CD1c-positive myeloid dendritic cell (primary cell): ENCODE measurements around the gene IFT122.

Source experiments
- DNase-seq: peaks from one replicate; pipeline ENCODE4 v3.0.0-alpha.2; 2016; ENCODE audit errors: extremely low spot score

The IFT122 gene

GRCh38 chr3:129518038-129518561 is 78.1 kb downstream of the IFT122 start:
- DNase-seq = no peak

- no peak for DNase-seq
Observed at GRCh38 chr3:129518581-129518980, 78.6 kb downstream of the IFT122 start.

DNA sequence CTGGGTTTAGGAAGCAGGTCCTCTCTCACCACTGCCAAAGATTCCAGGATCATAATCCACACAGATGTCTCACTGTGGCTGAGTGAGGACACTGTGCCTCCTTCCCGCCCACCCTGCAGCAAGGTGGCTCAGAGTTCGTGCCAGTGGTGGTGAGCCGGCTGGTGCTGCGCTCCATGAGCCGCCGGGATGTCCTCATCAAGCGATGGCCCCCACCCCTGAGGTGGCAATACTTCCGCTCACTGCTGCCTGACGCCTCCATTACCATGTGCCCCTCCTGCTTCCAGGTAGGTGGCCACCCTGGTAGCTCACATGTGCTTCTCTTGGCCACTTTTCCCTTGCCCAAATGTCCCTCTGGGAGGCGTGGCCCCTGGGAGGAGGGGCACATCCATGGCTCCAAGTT is 79.4 kb downstream of the IFT122 start:
- DNase-seq = no peak

- no peak for DNase-seq
Observed at GRCh38 chr3:129519896-129520715, 80.1 kb downstream of the IFT122 start.

DNA sequence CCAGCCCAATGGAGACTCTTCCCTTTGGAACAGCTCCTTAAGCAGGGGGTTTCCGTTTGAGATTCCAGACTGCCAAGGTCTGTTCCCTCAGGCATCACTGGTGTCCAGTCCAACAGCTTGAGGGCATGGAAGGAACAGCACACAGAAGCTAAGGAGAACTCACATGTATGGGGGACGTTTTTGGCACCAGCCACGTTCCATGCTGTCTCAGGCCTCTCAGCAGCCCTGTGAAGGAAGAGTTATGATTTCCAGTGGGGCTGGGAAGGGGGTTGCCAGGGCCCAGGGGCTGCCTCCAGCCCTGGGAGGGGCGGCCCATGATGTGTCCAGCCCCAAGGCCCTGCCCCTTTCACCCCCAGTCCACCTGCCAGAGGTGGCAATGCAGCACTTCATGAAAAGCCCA is 80.9 kb downstream of the IFT122 start:
- DNase-seq = no peak

DNA sequence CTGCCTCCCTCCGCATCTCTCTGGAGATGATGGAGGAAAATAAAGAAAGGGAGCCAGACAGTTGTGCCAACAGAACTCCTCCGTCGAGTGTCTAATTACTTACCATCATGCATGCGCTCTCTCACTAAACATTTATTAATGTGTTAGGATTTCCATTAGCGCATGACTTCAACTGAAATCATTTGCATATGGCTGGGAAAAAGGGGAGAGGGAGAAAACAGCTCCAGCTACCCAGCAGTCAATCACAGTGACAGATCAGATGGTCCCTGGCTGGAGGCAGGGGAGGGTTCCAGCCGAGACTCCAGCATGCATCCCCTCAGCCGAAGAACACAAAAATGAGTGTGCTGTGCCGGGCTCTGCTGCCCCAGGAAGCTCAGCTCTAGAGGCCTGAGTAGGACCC is 81.6 kb downstream of the IFT122 start:
- DNase-seq = no peak

- DNase-seq = no peak
Observed at GRCh38 chr3:129522953-129523352, 82.9 kb downstream of the IFT122 start.

DNA sequence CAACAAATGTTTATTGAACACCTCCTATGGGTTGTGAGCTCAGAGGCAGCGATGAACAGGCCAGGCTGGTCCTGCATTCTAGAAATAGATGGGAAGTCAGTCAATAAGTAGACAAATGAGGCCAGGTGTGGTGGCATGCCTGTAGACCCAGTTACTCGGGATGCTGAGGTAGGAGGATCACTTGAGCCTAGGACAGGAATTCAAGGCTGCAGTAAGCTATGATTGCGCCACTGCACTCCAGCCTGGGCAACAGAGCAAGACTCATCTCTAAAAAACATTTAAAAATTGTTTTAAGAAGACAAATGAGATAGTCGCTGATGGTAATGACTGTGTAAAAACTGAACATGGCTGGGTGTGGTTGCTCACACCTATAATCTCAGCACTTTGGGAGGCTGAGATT is 84.1 kb downstream of the IFT122 start:
- no peak for DNase-seq

DNA sequence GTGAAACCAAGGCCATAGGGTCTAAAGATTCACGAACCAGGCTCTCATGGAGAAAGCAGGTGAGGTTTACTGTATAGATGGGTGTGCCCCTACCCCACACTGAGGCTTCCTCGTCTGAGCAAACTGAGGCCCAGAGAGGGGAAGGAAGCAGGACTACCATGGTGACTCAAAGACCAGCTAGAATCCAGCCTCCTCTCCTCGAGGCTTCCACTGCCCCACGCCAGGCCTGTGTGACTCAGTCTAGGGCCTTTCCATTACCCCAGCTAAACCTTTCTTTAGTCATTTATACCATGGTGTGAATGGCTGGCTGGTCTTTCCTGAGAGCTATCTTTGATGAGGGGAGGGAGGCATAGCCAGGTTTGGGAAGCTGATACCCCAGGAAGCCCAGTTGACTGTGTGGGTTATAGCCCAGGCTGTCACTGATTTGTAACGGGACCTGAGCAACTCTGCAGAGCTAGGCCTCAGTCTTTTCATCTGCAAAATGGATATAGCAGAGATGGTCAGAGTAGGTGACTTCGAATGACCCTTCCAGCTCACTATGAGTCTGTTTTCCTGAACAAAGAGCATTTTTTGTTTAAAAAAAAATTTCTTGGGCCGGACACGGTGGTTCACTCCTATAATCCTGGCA is 85.4 kb downstream of the IFT122 start:
- peak; percentile 80 for DNase-seq

DNA sequence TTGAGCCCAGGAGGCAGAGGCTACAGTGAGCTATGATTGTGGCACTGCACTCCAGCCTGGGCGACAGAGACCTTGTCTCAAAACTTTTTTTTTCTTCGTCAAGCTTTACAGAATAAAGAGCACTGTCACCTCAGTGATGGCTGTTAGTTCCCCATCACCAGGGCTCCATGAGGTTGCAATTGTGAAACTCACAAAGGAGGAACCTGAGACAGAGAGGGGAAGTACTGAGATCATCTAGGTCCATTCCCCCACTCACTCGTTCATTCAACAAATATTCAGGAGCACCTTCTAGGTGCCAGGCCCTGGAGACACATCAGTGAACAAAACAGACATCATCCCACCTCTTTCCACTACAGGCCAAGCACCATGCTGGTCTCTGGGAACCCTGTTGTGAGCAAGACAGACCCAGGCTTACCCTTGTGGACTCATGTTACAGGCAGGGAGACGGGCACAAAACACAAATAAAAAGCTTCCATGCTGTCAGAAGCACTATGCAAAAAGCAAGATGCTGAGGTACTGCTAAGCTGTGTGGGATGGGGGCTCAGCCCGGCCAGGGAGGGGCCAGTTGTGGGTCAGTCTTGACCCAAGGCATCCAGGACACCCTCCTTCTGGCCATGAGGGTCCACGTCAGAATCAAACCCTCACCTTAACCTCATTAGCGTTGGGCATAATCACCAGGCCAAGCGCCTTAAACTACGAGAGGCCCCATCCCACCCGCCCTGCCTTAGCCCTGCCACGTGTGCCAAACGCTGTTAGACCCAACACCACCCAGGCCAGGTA is 86.3 kb downstream of the IFT122 start:
- DNase-seq = peak; percentile 94

DNA sequence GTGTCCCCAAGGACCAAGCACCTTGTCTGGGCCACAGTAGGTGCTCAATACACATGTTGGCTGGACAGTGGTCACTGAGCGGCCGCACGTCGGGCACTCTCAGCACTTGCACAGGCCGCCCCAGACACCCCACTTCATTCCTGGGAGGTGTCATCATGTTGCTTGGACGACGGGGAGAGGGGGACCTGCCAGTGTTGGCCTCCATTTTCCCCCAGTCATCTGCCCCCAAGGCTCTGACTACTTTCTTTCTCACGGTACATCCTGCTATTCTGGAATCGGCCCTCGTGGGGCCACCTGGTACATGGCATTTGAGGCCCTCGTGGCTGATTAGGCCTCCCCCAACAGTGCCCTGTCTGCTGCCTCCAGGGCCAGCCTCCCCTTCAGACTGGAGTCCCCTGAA is 87.2 kb downstream of the IFT122 start:
- DNase-seq = no peak

GRCh38 chr3:129528589-129529100 is 88.6 kb downstream of the IFT122 start, which contains the start of gene RHO:
TSS of gene RHO (plus strand) at chr3:129528639. CDS start at chr3:129528734, 95 bp downstream.
- peak; percentile 70 for DNase-seq

- DNase-seq = no peak
Observed at GRCh38 chr3:129529436-129530210, 89.6 kb downstream of the IFT122 start.

- peak; percentile 42 for DNase-seq
Observed at GRCh38 chr3:129530251-129530791, 90.3 kb downstream of the IFT122 start.

GRCh38 chr3:129530821-129531220 is 90.8 kb downstream of the IFT122 start:
- no peak for DNase-seq

- DNase-seq = no peak
Observed at GRCh38 chr3:129531699-129532098, 91.7 kb downstream of the IFT122 start.

GRCh38 chr3:129532261-129532660 is 92.2 kb downstream of the IFT122 start:
- no peak for DNase-seq

- DNase-seq = no peak
Observed at GRCh38 chr3:129533406-129533805, 93.4 kb downstream of the IFT122 start.

DNA sequence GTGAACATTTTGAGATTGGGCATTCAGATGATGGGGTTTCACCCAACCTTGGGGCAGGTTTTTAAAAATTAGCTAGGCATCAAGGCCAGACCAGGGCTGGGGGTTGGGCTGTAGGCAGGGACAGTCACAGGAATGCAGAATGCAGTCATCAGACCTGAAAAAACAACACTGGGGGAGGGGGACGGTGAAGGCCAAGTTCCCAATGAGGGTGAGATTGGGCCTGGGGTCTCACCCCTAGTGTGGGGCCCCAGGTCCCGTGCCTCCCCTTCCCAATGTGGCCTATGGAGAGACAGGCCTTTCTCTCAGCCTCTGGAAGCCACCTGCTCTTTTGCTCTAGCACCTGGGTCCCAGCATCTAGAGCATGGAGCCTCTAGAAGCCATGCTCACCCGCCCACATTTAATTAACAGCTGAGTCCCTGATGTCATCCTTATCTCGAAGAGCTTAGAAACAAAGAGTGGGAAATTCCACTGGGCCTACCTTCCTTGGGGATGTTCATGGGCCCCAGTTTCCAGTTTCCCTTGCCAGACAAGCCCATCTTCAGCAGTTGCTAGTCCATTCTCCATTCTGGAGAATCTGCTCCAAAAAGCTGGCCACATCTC is 94.5 kb downstream of the IFT122 start:
- no peak for DNase-seq

GRCh38 chr3:129535075-129535474 is 95.1 kb downstream of the IFT122 start:
- DNase-seq = no peak

- DNase-seq = no peak
Observed at GRCh38 chr3:129536374-129536667, 96.3 kb downstream of the IFT122 start.
